NB4 (cell line): ENCODE data around the gene WNT9B.

ENCODE experiments used
- DNase-seq: peaks from one replicate; pipeline ENCODE4 v3.0.0; 2010; ENCODE audit warnings: low read depth
- H3K4me3 ChIP-seq: one replicate; pipeline ENCODE4 v1.5.1; 2011; ENCODE audit warnings: mild to moderate bottlenecking, low read depth, low read length, moderate library complexity
- MYC ChIP-seq: IDR thresholded peaks from 2 replicates; pipeline ENCODE4 v1.6.1; 2011; ENCODE audit warnings: low read depth, low read length
- POLR2A ChIP-seq: IDR thresholded peaks from 2 replicates; pipeline ENCODE4 v1.6.1; 2011; ENCODE audit warnings: mild to moderate bottlenecking; ENCODE audit not compliant: insufficient read length; ENCODE audit errors: extremely low read depth
- TF ChIP-seq, protein P1 (sequence below): IDR thresholded peaks from one replicate; pipeline ENCODE4 v1.5.1; 2012; ENCODE audit warnings: low read depth, low read length
- TF ChIP-seq, protein P2 (sequence below): IDR thresholded peaks from 2 replicates; pipeline ENCODE4 v1.6.1; 2011; ENCODE audit warnings: low read depth, low read length

WNT9B gene

DNA sequence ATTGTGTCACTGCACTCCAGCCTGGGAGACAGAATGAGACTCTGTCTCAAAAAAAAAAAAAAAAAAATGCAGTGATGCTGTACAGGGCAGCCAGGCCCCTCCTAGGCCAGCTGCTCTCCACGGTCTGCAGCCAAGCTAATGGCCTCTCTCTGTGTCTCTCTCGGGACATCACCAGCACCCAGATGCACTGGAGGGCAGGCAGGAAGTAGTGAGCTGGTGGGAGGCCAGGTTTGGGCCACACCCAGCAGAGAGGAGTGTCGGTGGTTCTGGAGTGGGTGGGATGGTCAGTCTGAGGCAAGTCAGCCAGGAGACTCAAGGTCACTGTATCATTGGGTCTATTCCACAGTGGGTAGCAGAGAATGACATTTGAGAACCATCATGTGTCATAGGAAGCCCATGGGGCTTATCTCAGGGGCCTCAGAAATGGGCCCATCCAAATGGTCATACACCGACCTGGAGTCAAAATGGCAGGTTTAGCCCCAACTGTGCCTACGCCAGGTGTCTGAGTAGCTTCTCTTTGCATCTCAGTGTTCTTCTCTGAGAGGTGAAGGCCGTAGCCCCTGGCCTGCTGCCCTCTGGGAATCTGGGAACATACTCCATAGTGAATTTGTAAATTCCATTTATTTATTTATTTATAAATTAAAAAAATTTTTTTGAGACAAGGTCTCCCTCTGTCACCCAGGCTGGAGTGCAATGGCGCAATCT, 22.7 kb downstream of the WNT9B start:
- H3K4me3 ChIP-seq = no peak overlapping the region
- TF ChIP-seq, protein P1, sequence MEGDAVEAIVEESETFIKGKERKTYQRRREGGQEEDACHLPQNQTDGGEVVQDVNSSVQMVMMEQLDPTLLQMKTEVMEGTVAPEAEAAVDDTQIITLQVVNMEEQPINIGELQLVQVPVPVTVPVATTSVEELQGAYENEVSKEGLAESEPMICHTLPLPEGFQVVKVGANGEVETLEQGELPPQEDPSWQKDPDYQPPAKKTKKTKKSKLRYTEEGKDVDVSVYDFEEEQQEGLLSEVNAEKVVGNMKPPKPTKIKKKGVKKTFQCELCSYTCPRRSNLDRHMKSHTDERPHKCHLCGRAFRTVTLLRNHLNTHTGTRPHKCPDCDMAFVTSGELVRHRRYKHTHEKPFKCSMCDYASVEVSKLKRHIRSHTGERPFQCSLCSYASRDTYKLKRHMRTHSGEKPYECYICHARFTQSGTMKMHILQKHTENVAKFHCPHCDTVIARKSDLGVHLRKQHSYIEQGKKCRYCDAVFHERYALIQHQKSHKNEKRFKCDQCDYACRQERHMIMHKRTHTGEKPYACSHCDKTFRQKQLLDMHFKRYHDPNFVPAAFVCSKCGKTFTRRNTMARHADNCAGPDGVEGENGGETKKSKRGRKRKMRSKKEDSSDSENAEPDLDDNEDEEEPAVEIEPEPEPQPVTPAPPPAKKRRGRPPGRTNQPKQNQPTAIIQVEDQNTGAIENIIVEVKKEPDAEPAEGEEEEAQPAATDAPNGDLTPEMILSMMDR = no peak
- no peak for TF ChIP-seq POLR2A
- no peak for TF ChIP-seq MYC
- TF ChIP-seq, protein P2, sequence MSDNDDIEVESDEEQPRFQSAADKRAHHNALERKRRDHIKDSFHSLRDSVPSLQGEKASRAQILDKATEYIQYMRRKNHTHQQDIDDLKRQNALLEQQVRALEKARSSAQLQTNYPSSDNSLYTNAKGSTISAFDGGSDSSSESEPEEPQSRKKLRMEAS = no peak
- DNase-seq = no peak

DNA sequence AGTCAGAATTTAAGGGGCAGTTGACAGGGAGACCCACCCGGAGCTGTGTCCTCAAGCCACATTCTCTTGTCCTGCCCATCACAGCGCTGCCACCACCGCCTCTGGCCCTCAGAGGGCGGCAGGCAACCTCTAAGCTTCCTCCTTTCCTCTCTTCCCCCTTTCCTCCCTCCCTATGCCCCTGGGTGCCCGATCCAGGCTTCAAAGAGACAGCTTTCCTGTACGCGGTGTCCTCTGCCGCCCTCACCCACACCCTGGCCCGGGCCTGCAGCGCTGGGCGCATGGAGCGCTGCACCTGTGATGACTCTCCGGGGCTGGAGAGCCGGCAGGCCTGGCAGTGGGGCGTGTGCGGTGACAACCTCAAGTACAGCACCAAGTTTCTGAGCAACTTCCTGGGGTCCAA, 23.5 kb downstream of the WNT9B start:
- TF ChIP-seq POLR2A (no peak), MYC (no peak)
- TF ChIP-seq, protein P1 = no peak
- TF ChIP-seq, protein P2 = no peak
- DNase-seq = no peak
- no peak overlapping the region for H3K4me3 ChIP-seq

DNA sequence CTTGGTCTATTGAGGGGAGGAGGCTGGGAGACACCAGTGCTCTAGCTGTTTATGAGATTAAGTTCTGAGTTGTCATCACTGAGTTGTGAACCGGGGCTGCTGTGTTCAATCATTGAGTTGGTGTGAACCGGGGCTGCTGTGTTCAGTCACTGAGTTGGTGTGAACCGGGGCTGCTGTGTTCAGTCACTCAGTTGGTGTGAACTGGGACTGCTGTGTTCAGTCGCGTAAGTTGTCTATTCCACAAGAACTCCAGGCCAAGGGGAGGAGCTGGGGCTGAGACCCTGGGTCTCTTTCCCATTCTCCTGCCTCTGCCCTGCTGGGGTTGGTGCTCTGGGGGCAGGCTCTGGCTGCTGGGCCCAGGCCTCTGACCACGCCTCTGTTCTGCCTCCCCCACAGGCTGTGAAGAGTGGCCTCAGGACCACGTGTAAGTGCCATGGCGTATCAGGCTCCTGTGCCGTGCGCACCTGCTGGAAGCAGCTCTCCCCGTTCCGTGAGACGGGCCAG, 24.5 kb downstream of the WNT9B start:
- no peak for TF ChIP-seq POLR2A
- TF ChIP-seq, protein P2 = no peak
- DNase-seq = no peak
- H3K4me3 ChIP-seq = no peak overlapping the region

DNA sequence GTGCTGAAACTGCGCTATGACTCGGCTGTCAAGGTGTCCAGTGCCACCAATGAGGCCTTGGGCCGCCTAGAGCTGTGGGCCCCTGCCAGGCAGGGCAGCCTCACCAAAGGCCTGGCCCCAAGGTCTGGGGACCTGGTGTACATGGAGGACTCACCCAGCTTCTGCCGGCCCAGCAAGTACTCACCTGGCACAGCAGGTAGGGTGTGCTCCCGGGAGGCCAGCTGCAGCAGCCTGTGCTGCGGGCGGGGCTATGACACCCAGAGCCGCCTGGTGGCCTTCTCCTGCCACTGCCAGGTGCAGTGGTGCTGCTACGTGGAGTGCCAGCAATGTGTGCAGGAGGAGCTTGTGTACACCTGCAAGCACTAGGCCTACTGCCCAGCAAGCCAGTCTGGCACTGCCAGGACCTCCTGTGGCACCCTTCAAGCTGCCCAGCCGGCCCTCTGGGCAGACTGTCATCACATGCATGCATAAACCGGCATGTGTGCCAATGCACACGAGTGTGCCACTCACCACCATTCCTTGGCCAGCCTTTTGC, 25.0 kb downstream of the WNT9B start:
- TF ChIP-seq, protein P1 = no peak
- TF ChIP-seq MYC = no peak
- TF ChIP-seq, protein P2 = no peak
- TF ChIP-seq POLR2A = no peak
- DNase-seq = no peak
- no peak overlapping the region for H3K4me3 ChIP-seq

DNA sequence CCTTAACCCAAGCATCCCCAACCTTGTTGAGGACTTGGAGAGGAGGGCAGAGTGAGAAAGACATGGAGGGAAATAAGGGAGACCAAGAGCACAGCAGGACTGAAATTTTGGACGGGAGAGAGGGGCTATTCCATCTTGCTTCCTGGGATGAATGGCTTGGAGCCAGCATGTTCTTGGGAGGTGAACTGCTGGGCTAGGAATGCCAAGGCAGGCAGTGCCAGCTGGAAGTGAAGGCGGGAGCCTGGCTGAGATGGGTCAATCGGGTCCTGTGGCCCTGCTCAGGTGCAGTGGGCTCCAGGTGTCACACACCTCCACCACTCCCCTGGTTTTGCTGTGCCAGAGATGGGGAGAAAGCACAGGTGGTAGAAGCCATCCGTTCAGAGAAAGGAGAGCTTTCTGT, 25.5 kb downstream of the WNT9B start:
- H3K4me3 ChIP-seq = no peak overlapping the region
- DNase-seq = no peak
- TF ChIP-seq POLR2A = no peak
- TF ChIP-seq MYC = no peak
- TF ChIP-seq, protein P1 = no peak
- TF ChIP-seq, protein P2 = no peak

DNA sequence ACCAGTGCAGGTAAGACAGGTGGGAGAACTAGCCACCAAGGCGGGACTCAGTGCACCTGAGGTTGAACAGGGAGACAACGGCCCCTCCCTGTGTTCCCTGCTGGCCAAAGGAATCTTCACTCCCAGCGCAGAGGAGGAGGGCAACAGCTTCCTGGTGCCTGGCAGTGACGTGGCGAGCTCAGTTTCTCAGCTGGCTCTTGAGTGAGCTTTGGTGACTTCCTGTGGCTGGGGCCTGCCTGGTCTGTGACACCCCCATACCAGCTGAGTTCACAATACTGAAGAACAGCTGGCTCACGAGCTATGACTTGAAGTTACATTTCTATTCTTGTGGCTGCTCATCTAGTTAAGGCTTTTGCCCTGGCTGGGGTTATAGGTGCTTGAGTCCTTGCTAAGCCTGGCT, 26.1 kb downstream of the WNT9B start:
- H3K4me3 ChIP-seq = no peak overlapping the region
- DNase-seq = no peak
- no peak for TF ChIP-seq POLR2A
- no peak for TF ChIP-seq MYC
- TF ChIP-seq, protein P2 = no peak
- TF ChIP-seq, protein P1 = no peak
